Stimulated activated CD8-positive, alpha-beta memory T cell treated with anti-CD3 and anti-CD28 coated beads, Interleukin-4, amount 100 ng/mL, for 24 hours (primary cell): ENCODE measurements around the gene HOXA4.

Experiments used
- DNase-seq: peaks from one replicate; pipeline ENCODE4 v3.0.0-alpha.2; 2020; ENCODE audit warnings: low read depth

The HOXA4 gene

DNA sequence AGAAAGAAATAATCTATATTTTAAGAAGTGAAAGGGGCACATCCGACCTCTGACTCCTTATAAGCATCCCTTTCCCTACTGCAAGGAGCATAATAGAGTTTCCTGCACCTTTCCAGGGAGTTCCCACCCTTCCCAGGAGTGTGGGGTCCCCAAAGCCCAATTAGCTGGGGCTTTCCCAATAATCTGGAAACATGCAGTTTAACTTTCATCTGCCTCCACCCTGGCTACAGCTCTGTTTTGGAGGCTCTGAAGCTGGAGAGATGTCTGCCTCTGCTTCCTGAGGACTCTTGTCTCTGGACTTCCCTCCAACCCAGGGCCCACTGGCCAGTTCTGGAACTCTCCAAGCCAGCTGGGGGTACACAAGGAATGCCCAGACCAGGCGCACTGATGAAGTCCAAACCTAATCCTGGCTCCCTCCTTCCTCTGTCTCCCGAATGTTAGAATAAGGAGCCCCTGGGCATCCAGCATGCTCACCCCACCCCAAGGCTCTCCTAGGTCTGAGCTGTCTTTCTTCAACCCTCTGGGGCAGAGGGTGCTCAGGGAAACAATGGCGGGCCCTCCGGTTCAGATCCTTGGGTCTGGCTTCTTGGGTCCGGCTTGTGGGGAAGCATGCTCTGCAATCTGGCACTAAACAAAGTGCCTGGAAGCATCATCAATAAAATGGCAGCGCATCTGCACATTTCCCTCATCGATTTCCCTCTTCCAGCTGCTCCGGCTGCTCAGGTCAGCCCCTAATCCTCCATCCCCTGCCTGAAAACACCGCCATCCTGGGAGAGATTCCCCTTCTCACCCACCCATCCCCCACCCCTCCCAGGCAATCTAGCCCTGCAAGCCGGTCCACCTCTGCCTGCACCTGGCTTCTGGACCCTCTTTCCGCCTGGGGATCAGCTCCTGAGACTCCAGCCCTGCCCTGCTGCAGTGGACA lies 13.3 kb downstream of the HOXA4 start:
- no peak for DNase-seq

- no peak for DNase-seq
Measured at GRCh38 chr7:27116031-27116961, 14.3 kb downstream of the HOXA4 start.

- DNase-seq, result no peak
Measured at GRCh38 chr7:27115221-27116026, 15.1 kb downstream of the HOXA4 start.

GRCh38 chr7:27114881-27115220 lies 15.7 kb downstream of the HOXA4 start:
- DNase-seq, result no peak

DNA sequence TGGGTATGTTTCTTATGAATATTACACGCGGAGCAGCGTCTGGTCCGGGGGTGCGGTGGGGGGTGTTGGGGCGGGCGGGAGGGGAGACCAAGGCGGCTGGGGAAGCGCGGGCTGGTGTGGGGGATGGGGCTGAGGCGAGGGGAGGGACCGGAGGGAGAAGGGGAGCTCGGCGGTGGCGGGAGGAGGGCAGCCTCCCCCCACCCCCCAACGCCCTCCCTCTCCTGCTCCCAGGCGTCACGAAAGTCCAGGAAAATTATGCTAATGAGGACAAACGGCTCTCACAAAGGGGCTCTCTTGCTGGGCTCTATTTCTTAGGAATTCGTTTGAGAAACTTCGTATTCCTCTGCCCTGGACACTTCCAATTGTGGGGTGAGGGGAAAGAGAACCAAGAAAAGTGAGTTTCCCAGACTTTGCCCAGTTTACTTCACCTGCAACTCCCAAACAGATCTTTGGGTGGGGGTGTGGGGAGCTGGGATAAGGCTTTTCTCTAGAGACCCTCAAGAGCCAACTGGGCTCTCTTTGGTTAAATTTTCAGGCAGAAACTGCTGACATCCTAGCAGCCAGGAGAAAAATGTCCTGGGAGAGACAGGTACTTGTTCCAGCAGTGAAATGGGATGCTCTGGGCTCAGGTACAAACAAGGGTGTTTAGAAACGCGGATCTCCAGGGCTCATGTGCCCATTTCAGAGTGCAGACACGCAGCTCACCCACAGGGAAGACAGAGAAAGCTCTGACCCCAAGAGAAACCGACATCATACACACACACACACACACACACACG lies 16.4 kb downstream of the HOXA4 start:
- DNase-seq, result no peak

DNA sequence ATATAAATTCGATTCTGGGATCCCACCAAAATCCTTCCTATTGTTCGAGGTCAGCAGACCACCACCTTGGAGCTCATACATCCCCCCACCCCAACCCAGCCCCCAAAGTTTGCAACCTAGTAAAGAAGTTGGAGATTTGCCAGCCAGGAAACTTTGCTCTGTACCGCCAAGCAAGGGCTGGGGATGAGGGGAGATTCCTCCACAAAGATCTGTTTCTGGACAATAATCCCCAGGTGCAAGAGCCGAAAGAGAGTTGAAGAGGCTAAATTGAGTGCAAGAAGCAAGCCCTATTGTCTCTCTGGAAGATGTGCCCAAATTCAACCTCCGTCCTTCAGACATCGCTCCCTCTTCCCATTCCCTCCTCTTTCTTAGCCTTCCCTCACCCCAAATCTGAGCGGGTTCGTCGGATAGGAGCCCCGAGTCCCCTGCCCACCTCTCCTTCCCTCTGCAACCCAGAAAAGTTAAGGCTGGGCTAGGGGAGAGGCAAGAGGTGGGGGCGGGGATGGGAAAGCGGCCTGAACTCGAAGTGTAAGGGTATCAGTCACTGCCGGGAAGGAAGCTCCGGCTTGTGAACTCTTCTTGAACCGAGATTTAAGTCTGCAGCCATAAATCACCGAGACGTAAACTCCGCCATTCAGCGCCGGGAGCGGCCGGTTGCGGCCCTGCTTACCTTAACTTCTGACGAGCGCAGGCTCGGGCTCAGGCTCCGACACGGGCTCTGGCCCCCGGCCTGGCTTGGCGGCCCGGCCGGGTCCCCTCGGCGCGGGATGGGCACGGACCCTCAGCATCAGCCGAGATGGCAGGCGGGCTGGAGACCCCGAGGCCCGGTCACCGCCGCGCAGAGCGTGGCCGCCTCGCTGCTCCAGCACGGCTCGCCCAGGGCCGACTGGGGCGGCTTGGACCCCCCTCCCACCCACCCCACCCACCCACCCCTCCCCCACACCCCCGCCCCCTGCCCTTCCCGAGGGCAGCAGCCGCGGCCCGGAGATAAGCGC lies 17.3 kb downstream of the HOXA4 start:
- DNase-seq, result no peak

DNA sequence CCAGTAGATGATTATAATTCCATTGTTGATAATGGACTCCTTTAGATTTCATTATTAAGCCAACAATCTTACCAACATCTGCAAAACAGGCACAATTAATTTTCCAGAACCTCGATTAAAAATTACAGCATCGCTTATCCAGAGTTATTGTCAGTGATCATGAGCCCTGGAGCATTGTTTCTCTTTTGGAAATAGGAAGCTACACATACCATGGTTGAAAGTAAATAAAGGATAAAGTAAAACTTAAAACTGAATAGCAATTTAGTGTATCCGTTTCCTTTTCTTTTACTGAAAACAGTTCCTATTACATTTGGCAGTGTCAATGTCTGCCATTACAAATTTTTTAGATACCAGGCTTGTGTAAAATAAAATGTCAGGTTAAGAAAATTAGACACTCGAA lies 18.2 kb downstream of the HOXA4 start:
- no peak for DNase-seq

DNA sequence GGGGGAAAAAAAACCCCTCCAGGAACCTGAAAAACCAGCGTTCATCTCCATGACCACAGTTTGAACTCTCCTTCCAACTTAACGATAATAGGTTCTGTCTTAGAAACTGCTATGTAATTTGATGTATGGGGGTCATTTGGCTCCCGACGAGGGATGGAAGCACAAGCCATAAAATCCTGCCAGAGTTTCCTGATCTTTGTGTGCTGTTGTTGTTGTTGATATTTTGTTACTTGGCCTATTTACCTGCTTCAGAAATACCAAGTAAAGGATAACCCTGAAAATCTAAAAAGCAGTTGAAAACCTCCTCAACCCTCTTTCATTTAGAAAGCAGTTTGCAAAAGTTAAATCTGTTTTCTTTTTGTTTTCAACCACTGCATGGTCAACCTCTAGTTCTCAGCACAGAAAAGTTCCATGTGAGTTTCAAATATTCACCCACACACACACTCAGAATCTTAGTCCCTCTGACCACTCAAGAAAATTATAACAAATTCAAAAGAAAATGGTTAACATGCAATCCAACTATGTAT lies 18.7 kb downstream of the HOXA4 start:
- DNase-seq, result no peak

DNA sequence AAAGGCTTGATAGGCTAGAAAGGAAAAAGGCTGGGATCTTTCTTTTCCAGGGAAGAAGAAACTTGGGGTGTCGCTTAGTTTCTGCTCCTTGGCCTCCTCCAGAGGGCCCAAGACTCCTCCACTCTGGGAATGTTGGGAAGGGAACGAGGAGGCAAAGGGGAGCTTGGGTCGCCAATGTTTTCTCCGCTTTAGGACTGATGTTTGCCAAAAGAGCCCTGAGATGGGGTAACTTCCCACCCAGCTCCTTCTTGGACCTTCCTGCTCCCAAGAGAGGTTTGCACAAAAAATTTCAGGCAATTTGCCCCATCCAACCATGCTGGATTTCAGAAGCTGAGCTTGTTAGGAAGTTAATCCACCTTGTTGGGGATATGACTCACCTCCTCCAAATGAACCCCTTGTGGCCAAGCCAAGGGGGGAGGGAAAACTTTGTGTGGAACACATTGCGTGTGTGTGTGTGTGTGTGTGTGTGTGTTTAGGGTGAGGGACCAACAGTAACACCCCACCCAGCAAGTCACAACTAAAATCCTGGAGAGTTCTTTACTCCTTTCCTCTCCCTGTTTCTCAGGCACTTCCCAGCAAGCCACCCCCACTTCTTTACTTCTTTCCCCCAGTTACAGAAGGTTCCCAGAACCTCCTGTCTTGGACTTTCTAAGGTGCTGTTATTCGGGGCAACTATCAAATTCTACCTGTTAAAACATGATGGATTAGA lies 19.4 kb downstream of the HOXA4 start:
- DNase-seq, result no peak

GRCh38 chr7:27110186-27111031 lies 20.1 kb downstream of the HOXA4 start:
- DNase-seq, result no peak

GRCh38 chr7:27109466-27110185 lies 20.9 kb downstream of the HOXA4 start:
- DNase-seq, result no peak

DNA sequence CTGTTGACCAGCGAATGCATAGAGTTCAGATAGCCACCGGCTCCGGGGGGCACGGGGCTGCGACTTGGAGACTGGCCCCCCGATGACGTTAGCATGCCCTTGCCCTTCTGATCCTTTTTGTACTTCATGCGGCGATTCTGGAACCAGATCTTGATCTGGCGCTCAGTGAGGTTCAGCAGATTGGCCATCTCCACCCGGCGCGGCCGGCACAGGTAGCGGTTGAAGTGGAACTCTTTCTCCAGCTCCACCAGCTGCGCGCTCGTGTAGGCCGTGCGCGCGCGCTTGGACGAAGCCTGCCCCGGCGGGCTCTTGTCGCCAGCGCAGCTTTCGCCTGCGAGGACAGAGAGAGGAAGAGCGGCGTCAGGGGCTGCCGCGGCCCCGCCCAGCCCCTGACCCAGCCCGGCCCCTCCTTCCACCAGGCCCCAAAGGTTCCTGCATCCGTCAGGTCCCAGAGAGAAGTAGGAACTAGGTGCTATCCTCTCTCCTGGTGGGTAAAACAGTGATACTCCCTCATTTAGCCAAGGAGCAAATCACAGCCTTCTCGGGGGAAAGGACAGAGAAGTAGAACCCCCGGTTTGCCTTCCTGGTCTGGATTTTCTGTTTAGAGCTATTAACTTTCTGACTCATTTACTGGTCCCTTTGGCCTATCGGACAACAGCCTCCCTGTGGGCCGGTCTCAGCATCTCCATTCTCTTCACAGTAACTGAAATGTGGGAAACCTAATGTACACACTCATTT lies 22.0 kb downstream of the HOXA4 start:
- no peak for DNase-seq

GRCh38 chr7:27107391-27108381 lies 22.9 kb downstream of the HOXA4 start:
- no peak for DNase-seq

GRCh38 chr7:27106901-27107240 lies 23.7 kb downstream of the HOXA4 start:
- no peak for DNase-seq

GRCh38 chr7:27106181-27106900 lies 24.2 kb downstream of the HOXA4 start:
- DNase-seq, result no peak
